Breast epithelium (tissue), 3 donors: ENCODE results near the gene TM9SF2.

ENCODE experiments used
- CTCF ChIP-seq, 3 donors: fragments of 450-650 bp; IDR thresholded peaks; one replicate each; pipeline ENCODE4 v1.5.1; 2016 to 2017; ENCODE audit warnings: antibody characterized with exemption in 3 of 3, mild to moderate bottlenecking in 3 of 3, moderate library complexity in 3 of 3
- POLR2A ChIP-seq: fragments of 450-650 bp; IDR thresholded peaks from one replicate; pipeline ENCODE4 v1.6.1; 2016; ENCODE audit warnings: antibody characterized with exemption, mild to moderate bottlenecking, moderate library complexity

GRCh38 chr13:99556867-99557443 lies 55.7 kb downstream of the TM9SF2 start:
- TF ChIP-seq CTCF (IDR thresholded peaks at IDR 0.05) (no peak), POLR2A (no peak)
